HAP-1 (cell line): ENCODE results near the gene CFDP1.

Experiments used
- DNase-seq, 2 experiments: peaks; one replicate each; pipeline ENCODE4 v3.0.0-alpha.2; 2016 to 2020; ENCODE audit warnings: low spot score in 2 of 2
- H3K27me3 ChIP-seq: fragments of 250-450 bp; sonication (Bioruptor Pico); 2 replicates; pipeline ENCODE4 v1.5.1; 2020; ENCODE audit warnings: low read depth, mild to moderate bottlenecking, moderate library complexity
- H3K36me3 ChIP-seq: fragments of 250-450 bp; sonication (Bioruptor Pico); replicated peaks from 2 replicates; pipeline ENCODE4 v1.5.1; 2020; ENCODE audit warnings: mild to moderate bottlenecking
- H3K4me1 ChIP-seq: fragments of 250-450 bp; sonication (Bioruptor Pico); 2 replicates; pipeline ENCODE4 v1.5.1; 2020; ENCODE audit warnings: mild to moderate bottlenecking
- H3K4me3 ChIP-seq: fragments of 250-450 bp; sonication (Bioruptor Pico); 2 replicates; pipeline ENCODE4 v1.5.1; 2020; ENCODE audit warnings: mild to moderate bottlenecking, moderate library complexity
- H3K9me3 ChIP-seq: fragments of 250-450 bp; sonication (Bioruptor Pico); 2 replicates; pipeline ENCODE4 v1.5.1; 2020; ENCODE audit warnings: mild to moderate bottlenecking, moderate library complexity
- in situ Hi-C: fragments of 300-500 bp; cut with MboI; formaldehyde crosslinking; loops from 3 replicates; pipeline ENCODE4 v1.14.3; 2020; ENCODE audit warnings: low sequenced_read_pairs, inconsistent platforms, mixed read lengths

The CFDP1 gene

GRCh38 chr16:75380870-75381269 is 52.4 kb downstream of the CFDP1 start:
- H3K4me3 ChIP-seq = no peak overlapping the region
- no peaks in the 10 kb centered on the region for H3K27me3 ChIP-seq
- in situ Hi-C loops = no loop called here
- DNase-seq = no peak
- no peaks in the 10 kb centered on the region for H3K9me3 ChIP-seq
- no peaks in the 10 kb centered on the region; the same call in 1 of the 2 replicates for H3K36me3 ChIP-seq
- peaks cover 3% of the 10 kb centered on the region; the same call in 1 of the 2 replicates for H3K4me1 ChIP-seq

GRCh38 chr16:75379911-75380847 is 53.1 kb downstream of the CFDP1 start:
- Histone ChIP-seq H3K9me3 (no peaks in the 10 kb centered on the region), H3K36me3 (no peaks in the 10 kb centered on the region; the same call in 1 of the 2 replicates), H3K4me3 (no peak overlapping the region), H3K27me3 (no peaks in the 10 kb centered on the region), H3K4me1 (peaks cover 8% of the 10 kb centered on the region; the same call in 1 of the 2 replicates)
- in situ Hi-C loops = no loop called here
- DNase-seq = no peak

GRCh38 chr16:75379339-75379738 is 54.0 kb downstream of the CFDP1 start:
- DNase-seq = no peak
- no peaks in the 10 kb centered on the region for H3K9me3 ChIP-seq
- in situ Hi-C loops = no loop called here
- no peaks in the 10 kb centered on the region for H3K27me3 ChIP-seq
- H3K4me3 ChIP-seq = no peak overlapping the region
- no peaks in the 10 kb centered on the region; the same call in 1 of the 2 replicates for H3K36me3 ChIP-seq
- H3K4me1 ChIP-seq = peaks cover 10% of the 10 kb centered on the region; the same call in 1 of the 2 replicates

GRCh38 chr16:75378616-75379015 is 54.7 kb downstream of the CFDP1 start:
- peaks cover 10% of the 10 kb centered on the region; the same call in 1 of the 2 replicates for H3K4me1 ChIP-seq
- in situ Hi-C loops = no loop called here
- H3K4me3 ChIP-seq = no peak overlapping the region
- H3K9me3 ChIP-seq = no peaks in the 10 kb centered on the region
- H3K36me3 ChIP-seq = no peaks in the 10 kb centered on the region; the same call in 1 of the 2 replicates
- DNase-seq = no peak
- H3K27me3 ChIP-seq = no peaks in the 10 kb centered on the region

GRCh38 chr16:75377729-75378386 is 55.4 kb downstream of the CFDP1 start:
- H3K4me1 ChIP-seq = peaks cover 10% of the 10 kb centered on the region; the same call in 1 of the 2 replicates
- H3K4me3 ChIP-seq = no peak overlapping the region
- no peaks in the 10 kb centered on the region; the same call in 1 of the 2 replicates for H3K36me3 ChIP-seq
- no peaks in the 10 kb centered on the region for H3K27me3 ChIP-seq
- H3K9me3 ChIP-seq = no peaks in the 10 kb centered on the region
- in situ Hi-C loops = no loop called here
- DNase-seq = no peak

GRCh38 chr16:75376475-75377161 is 56.7 kb downstream of the CFDP1 start:
- in situ Hi-C loops = no loop called here
- Histone ChIP-seq H3K27me3 (no peaks in the 10 kb centered on the region), H3K36me3 (no peaks in the 10 kb centered on the region; the same call in 1 of the 2 replicates), H3K9me3 (no peaks in the 10 kb centered on the region), H3K4me1 (peaks cover 10% of the 10 kb centered on the region; the same call in 1 of the 2 replicates), H3K4me3 (no peak overlapping the region)
- no peak for DNase-seq

GRCh38 chr16:75374388-75374787 is 58.9 kb downstream of the CFDP1 start:
- Histone ChIP-seq H3K27me3 (no peaks in the 10 kb centered on the region), H3K4me3 (no peak overlapping the region), H3K36me3 (no peaks in the 10 kb centered on the region; the same call in 1 of the 2 replicates), H3K4me1 (peaks cover 10% of the 10 kb centered on the region; the same call in 1 of the 2 replicates), H3K9me3 (no peaks in the 10 kb centered on the region)
- DNase-seq = no peak
- in situ Hi-C loops = no loop called here

GRCh38 chr16:75372236-75372856 is 61.0 kb downstream of the CFDP1 start:
- no peak for DNase-seq
- no peak overlapping the region for H3K4me3 ChIP-seq
- no peaks in the 10 kb centered on the region for H3K27me3 ChIP-seq
- no peaks in the 10 kb centered on the region; the same call in 1 of the 2 replicates for H3K36me3 ChIP-seq
- H3K9me3 ChIP-seq = no peaks in the 10 kb centered on the region
- H3K4me1 ChIP-seq = peaks cover 10% of the 10 kb centered on the region; the same call in 1 of the 2 replicates
- in situ Hi-C loops = no loop called here

- Histone ChIP-seq H3K36me3 (no peaks in the 10 kb centered on the region; the same call in 1 of the 2 replicates), H3K9me3 (no peaks in the 10 kb centered on the region), H3K4me3 (no peak overlapping the region), H3K4me1 (peaks cover 8% of the 10 kb centered on the region; the same call in 1 of the 2 replicates), H3K27me3 (no peaks in the 10 kb centered on the region)
- in situ Hi-C loops = no loop called here
- no peak for DNase-seq
Measured at GRCh38 chr16:75371171-75371570, 62.1 kb downstream of the CFDP1 start.

GRCh38 chr16:75364286-75364791 is 69.0 kb downstream of the CFDP1 start:
- no peaks in the 10 kb centered on the region for H3K27me3 ChIP-seq
- no peak for DNase-seq
- no peaks in the 10 kb centered on the region for H3K4me1 ChIP-seq
- no peak overlapping the region for H3K4me3 ChIP-seq
- H3K36me3 ChIP-seq = no peaks in the 10 kb centered on the region
- H3K9me3 ChIP-seq = no peaks in the 10 kb centered on the region
- in situ Hi-C loops = no loop called here

- no peaks in the 10 kb centered on the region for H3K4me1 ChIP-seq
- no peak for DNase-seq
- no peaks in the 10 kb centered on the region for H3K9me3 ChIP-seq
Measured at GRCh38 chr16:75362846-75363245, 70.5 kb downstream of the CFDP1 start.

GRCh38 chr16:75361936-75362335 is 71.4 kb downstream of the CFDP1 start:
- Histone ChIP-seq H3K9me3 (no peaks in the 10 kb centered on the region), H3K27me3 (no peaks in the 10 kb centered on the region), H3K4me1 (no peaks in the 10 kb centered on the region), H3K4me3 (no peak overlapping the region), H3K36me3 (no peaks in the 10 kb centered on the region)
- DNase-seq = no peak
- in situ Hi-C loops = no loop called here

More at GRCh38 chr16:75362846-75363245, 70.5 kb downstream of the CFDP1 start:
- H3K4me3 ChIP-seq = no peak overlapping the region
- H3K36me3 ChIP-seq = no peaks in the 10 kb centered on the region
- in situ Hi-C loops = no loop called here
- no peaks in the 10 kb centered on the region for H3K27me3 ChIP-seq

GRCh38 chr16:75354170-75354569 is 79.1 kb downstream of the CFDP1 start:
- no peaks in the 10 kb centered on the region for H3K9me3 ChIP-seq
- H3K4me1 ChIP-seq = no peaks in the 10 kb centered on the region
- DNase-seq = no peak
- in situ Hi-C loops = no loop called here
- H3K27me3 ChIP-seq = no peaks in the 10 kb centered on the region
- no peak overlapping the region for H3K4me3 ChIP-seq
- H3K36me3 ChIP-seq = no peaks in the 10 kb centered on the region
